A549 (cell line): ENCODE results near the gene REP15.

Experiments
- JUNB ChIP-seq: fragments of >200 bp; sonication (Bioruptor Twin); formaldehyde crosslinking; IDR thresholded peaks from 2 replicates; pipeline ENCODE4 v1.6.1; 2016
- PHF8 ChIP-seq: fragments of 200-600 bp; sonication (generic); IDR thresholded peaks from 2 replicates; pipeline ENCODE4 v1.6.1; 2016; ENCODE audit warnings: low read depth, mild to moderate bottlenecking, antibody characterized with exemption, moderate library complexity, borderline replicate concordance
- TF ChIP-seq, protein P1 (sequence below): fragments of >200 bp; sonication (Bioruptor Twin); formaldehyde crosslinking; IDR thresholded peaks from 3 replicates; pipeline ENCODE4 v1.5.1; 2016

DNA sequence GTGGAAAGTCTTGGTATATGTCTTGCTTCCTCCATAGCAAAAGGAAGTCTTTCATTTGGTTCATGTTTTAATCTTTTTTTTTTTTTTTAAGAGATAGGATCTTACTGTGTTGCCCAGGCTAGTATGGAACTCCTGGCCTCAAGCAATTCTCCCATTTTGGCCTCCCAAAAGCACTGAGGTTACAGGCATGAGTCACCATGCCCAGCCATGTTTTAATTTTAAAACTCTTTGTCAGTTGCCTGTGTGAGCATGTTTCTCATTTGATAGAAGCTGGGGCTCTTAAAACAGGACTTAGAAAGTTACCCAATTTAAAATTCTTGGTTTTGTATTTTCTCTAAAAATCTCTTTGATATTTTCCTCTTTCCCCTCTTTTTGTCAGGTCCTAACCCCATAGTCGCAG lies 45.0 kb upstream of the REP15 start:
- TF ChIP-seq PHF8: no peak
- TF ChIP-seq JUNB: no peak
- TF ChIP-seq, protein P1, sequence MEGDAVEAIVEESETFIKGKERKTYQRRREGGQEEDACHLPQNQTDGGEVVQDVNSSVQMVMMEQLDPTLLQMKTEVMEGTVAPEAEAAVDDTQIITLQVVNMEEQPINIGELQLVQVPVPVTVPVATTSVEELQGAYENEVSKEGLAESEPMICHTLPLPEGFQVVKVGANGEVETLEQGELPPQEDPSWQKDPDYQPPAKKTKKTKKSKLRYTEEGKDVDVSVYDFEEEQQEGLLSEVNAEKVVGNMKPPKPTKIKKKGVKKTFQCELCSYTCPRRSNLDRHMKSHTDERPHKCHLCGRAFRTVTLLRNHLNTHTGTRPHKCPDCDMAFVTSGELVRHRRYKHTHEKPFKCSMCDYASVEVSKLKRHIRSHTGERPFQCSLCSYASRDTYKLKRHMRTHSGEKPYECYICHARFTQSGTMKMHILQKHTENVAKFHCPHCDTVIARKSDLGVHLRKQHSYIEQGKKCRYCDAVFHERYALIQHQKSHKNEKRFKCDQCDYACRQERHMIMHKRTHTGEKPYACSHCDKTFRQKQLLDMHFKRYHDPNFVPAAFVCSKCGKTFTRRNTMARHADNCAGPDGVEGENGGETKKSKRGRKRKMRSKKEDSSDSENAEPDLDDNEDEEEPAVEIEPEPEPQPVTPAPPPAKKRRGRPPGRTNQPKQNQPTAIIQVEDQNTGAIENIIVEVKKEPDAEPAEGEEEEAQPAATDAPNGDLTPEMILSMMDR: no peak
